Hematopoietic multipotent progenitor cell (in vitro differentiated cells): ENCODE measurements around the gene SLC24A4. TPM values are rescaled to one million over a fixed set of nuclear protein-coding genes. Genes with fewer than 3 reads are reported as not detected.
"Not testable (repeated sequence)": the region's sequence is repeated elsewhere in the genome, so short reads cannot be mapped to it uniquely, and the experiment has no call there.

ENCODE experiments used
- DNase-seq, 3 donors: peaks; one replicate each; pipeline ENCODE4 v3.0.0-alpha.2; 2011 to 2015; ENCODE audit warnings: low read depth in 2 of 3, low spot score in 2 of 3
- total RNA-seq: library from RNA; depleted of rRNA; stranded (reverse); fragments of >200 nt; gene quantifications from one replicate; pipeline ENCODE4 v1.2.3, GENCODE V29; 2012

SLC24A4 gene
- total RNA-seq, 1 donor, result 0.54 TPM

- DNase-seq, result no peak
Observed at GRCh38 chr14:92400579-92401444, 77.8 kb downstream of the SLC24A4 start.

GRCh38 chr14:92401561-92401960 lies 78.6 kb downstream of the SLC24A4 start:
- DNase-seq, result no peak

- DNase-seq, result not testable (repeated sequence)
Observed at GRCh38 chr14:92402500-92402899, 79.5 kb downstream of the SLC24A4 start.

DNA sequence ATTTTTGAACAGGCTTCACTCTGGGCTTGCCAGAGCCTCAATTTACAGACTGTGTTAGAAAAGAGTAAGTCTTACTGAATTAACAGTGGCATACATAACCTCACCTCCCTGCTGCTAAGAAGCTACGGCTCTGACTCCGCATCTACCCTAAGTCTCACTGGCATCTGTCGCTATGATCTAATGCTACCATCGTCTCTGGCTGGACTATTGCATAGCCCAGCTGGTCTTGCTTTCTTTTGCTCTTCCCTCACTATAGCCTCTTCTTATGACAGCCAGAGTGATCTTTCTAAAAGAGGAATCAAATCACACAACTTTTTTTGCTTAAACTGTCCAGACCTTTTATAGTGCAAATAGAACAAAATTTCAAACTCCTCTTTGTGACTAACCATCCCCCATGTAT lies 81.1 kb downstream of the SLC24A4 start:
- no peak for DNase-seq

GRCh38 chr14:92404421-92404820 lies 81.5 kb downstream of the SLC24A4 start:
- no peak for DNase-seq

DNA sequence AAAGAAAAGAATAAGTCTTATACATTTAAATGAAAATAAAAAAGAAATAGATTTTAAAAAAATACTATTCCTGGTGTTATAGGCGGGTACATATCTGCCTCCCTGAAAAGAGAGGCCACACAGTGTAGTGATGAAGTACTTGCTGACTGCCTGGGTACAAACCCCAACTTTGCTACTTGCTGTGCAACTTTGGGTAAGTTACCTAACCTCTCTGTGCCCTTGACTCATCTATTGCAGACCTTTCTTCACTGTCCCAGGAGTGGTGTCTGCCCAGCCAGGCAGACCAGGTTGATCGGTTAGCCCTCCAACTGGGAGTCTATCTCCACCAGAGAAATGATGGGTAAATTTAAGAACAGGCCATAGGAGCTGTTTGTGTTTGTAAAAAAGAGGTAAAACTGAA lies 82.0 kb downstream of the SLC24A4 start:
- no peak for DNase-seq

DNA sequence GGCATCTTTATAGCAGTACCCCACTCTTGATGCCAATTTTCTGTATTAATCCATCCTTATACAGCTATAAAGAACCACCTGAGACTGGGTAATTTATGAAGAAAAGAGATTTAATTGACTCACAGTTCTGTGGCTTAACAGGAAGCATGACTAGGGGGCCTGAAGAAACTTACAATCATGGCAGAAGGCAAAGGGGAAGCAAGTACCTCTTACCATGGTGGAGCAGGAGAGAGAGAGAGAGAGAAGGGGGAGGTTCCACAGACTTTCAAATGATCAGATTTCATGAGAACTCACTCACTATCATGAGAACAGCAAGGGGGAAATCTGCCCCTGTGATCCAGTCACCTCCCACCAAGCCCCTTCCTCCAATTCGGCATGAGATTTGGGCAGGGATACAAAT lies 84.4 kb downstream of the SLC24A4 start:
- DNase-seq, result peak in 2 of 3 donors; percentile 22 to 68

DNA sequence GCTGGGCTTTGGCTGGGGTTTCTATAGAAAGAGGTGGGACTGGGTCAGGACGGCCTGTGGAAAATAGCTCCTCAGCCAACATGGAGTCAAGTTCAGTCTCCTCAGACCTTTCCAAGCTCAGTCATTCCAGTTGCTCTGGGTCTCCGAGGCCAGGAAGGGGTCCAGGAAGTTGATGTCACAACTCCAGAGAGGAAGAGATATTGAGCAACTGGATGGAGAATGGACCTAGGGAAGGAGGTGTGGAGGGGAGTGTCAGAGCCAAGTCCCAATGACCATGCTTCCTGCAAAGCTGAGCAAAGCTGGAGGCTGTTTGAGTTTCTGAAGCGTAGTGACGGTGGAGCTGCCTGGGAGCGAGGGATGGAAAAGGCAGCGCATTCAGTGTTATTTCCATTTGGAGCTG lies 86.1 kb downstream of the SLC24A4 start:
- no peak for DNase-seq

DNA sequence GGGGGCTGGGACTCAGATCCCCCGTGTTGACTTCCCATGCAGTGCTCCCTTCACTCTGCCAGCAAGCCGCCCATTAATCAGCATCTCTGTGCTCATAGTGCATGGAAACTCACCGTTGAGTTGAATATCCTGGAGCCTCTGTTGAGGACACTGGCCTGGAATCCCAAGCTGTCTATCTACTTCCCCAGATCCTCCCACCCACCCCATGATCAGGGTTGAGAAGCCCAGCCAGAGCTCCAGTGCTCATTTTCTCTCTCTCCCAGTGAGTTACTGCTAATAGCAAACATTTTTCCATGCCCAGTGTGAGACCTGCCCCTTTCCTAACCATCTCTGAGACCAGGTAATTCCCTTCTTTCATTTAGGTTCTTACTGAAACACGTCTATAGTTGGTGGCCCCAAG lies 88.2 kb downstream of the SLC24A4 start:
- no peak for DNase-seq

- DNase-seq, result no peak
Observed at GRCh38 chr14:92411941-92412340, 89.0 kb downstream of the SLC24A4 start.

- DNase-seq, result no peak
Observed at GRCh38 chr14:92412912-92413311, 89.9 kb downstream of the SLC24A4 start.

DNA sequence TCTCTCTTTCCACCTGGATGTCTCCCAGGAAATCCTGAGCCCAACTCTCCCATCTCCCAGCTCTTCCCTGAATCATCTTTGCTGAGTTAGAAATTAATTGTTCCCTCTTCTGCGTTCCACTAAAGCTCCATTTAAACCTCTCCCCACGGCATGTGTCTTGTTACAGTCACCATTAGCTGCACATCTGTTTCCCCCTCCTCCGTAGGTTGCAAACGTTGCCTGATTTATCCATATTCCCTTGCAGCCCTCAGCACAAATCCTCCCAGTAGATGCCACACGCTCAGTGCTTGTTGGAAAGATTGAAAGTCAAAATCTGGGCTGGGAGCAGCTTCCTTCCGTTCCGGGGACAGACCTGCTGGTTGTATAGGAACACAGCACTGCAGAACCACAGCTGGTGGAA lies 90.4 kb downstream of the SLC24A4 start:
- no peak for DNase-seq

DNA sequence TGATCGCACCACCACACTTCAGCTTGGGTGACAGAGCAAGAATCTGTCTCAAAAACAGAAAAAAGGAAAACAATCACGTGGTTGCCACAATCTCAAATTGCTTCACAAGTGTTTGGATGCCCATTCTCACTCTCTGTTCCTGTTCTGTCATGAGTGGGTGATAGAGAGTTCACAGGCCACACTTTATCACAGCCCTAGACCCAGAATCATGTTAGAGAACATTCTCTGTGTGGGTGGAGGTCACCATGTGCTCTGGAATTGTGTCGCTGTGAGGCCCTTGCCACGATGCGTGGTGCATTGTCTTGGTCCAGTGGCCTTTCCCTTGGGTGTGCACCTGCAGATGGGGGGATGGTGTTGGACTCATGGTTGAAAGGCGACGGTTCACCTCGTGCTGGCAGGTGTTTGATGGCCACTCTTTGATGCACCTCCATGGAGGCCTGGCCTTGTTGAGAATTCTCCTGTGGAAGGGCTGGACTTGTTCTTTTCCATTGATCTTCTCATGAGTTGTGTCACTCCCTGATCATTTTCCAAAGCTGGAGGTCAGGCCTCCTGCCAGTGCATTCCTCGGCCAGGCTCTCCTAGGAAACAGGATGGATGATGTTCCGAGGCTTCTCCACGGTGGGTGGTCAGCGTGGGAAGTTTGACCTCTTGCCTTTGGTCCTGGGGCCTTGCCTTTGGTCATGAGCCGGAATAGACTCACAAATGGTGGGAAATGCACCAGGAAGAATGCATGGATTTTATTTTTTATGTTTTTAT lies 91.9 kb downstream of the SLC24A4 start:
- DNase-seq, result no peak

GRCh38 chr14:92415969-92416368 lies 93.0 kb downstream of the SLC24A4 start:
- no peak for DNase-seq

DNA sequence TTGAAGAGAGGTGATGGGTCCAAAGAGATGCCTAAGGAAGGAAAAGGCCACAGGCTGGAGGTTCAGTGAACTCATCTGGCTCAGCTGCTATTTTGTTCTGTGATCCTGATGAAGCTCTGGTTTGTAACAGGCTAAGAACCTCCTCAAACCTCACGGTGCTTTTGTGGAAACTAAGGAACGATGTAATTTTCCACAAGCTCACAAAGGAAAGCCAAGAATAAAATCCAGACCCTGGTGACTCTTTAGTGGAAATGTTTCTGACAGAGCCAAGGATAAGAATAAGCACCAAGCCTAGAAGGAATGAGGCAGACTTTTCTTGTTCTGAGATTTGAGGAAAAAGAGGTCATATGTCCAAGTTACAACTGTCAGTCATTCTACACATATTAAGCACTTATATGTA lies 93.6 kb downstream of the SLC24A4 start:
- DNase-seq, result no peak

GRCh38 chr14:92417759-92418158 lies 94.8 kb downstream of the SLC24A4 start:
- no peak for DNase-seq

- DNase-seq, result no peak
Observed at GRCh38 chr14:92421751-92422150, 98.8 kb downstream of the SLC24A4 start.

- no peak for DNase-seq
Observed at GRCh38 chr14:92425101-92425500, 102.1 kb downstream of the SLC24A4 start.

GRCh38 chr14:92426237-92426636 lies 103.3 kb downstream of the SLC24A4 start:
- DNase-seq, result no peak

- no peak for DNase-seq
Observed at GRCh38 chr14:92427096-92427495, 104.1 kb downstream of the SLC24A4 start.

DNA sequence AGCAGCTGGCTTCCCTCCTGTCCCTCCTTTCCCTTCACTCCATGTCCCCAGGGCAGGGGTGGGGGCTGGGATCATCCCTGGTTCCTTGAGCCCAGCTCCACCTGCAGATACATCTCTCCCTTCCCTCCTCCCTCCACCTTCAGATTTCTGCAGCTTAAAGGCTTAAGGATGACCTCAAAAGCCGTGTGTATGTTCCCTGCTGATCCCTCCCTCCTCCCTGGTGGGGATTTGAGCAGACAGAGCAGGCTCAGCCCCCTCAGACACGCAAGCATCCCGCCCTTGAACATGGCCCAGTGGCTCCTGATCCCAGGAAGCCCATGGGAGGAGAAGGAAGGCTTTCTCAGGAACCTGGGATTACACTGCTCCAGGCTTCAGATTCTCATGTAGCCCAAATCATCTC lies 107.7 kb downstream of the SLC24A4 start:
- DNase-seq, result no peak

DNA sequence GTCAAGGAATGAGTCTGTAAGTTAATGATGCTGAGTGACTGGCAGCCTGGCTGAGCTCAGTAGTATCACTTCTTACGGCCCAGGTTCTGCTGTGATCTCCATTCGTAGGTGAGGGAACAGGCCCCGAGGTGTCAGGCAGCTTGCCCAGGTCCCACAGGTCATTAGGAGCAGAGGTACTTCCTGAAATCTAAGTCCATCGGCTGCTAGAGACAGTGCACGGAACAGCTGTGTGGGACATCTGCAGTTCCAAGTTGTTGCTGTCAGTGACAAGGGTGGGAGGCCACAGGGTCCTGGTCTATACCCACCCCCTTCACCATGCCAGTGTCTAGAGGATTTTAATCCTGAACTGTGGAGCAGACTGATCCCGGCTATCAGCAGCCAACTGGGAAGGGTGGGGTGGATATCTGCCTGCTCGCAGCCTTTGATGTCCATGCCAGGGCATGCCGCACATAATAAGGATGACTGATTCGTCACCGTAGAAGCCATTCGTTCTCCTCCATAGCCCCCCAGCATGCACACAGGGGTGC lies 108.3 kb downstream of the SLC24A4 start:
- DNase-seq, result no peak
